Measurements from ENCODE around the gene TMEM243. TPM values are rescaled to one million over a fixed set of nuclear protein-coding genes. Genes with fewer than 3 reads are reported as not detected.

Gene TMEM243
- total RNA-seq, 1 experiment from 2014 or later, result 23.5 TPM

- Mint-ChIP-seq H3K4me1 (no peaks in the 10 kb centered on the region), H3K27ac (no peak overlapping the region; a peak in 1 of 7 replicates), H3K4me3 (no peak overlapping the region), H3K27me3 (ENCODE audit: low read depth) (no peaks in the 10 kb centered on the region), H3K9me3 (no peaks in the 10 kb centered on the region), H3K36me3 (ENCODE audit: insufficient read depth in 1 of 3, low read depth in 3 of 3) (peaks cover 34 to 86% (median 76%) of the 10 kb centered on the region in 3 experiments)
- TF ChIP-seq, protein P1, sequence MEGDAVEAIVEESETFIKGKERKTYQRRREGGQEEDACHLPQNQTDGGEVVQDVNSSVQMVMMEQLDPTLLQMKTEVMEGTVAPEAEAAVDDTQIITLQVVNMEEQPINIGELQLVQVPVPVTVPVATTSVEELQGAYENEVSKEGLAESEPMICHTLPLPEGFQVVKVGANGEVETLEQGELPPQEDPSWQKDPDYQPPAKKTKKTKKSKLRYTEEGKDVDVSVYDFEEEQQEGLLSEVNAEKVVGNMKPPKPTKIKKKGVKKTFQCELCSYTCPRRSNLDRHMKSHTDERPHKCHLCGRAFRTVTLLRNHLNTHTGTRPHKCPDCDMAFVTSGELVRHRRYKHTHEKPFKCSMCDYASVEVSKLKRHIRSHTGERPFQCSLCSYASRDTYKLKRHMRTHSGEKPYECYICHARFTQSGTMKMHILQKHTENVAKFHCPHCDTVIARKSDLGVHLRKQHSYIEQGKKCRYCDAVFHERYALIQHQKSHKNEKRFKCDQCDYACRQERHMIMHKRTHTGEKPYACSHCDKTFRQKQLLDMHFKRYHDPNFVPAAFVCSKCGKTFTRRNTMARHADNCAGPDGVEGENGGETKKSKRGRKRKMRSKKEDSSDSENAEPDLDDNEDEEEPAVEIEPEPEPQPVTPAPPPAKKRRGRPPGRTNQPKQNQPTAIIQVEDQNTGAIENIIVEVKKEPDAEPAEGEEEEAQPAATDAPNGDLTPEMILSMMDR (conservative IDR thresholded peaks at IDR 0.05), result no peak
- no CpG with 5 or more reads among the region's 1 CpG for whole genome bisulfite sequencing (ENCODE audit: extremely low coverage, insufficient read length, low lambda C conversion rate)
- Histone ChIP-seq H3K56ac (ENCODE audit: insufficient read length, low read depth, low read length) (no peak overlapping the region), H3K23me2 (ENCODE audit: insufficient read length, low read depth, low read length, poor library complexity, severe bottlenecking) (no peaks in the 10 kb centered on the region), H3K9me3 (ENCODE audit: control insufficient read depth, low read depth, low read length) (no peaks in the 10 kb centered on the region), H3K27ac (ENCODE audit: insufficient read length, low read depth, low read length) (no peak overlapping the region), H2BK12ac (ENCODE audit: insufficient read length, low read depth, low read length) (no peak overlapping the region), H3K79me2 (ENCODE audit: insufficient read depth, low read length) (no peaks in the 10 kb centered on the region), H4K8ac (replicated peaks; ENCODE audit: insufficient read length, low read depth, low read length) (no peak overlapping the region), H2AK5ac (ENCODE audit: insufficient read length, low read length) (no peak overlapping the region), H4K20me1 (ENCODE audit: control insufficient read depth, insufficient read depth, insufficient read length) (no peaks in the 10 kb centered on the region), H3T11ph (ENCODE audit: low read length) (no peak overlapping the region), H3K18ac (ENCODE audit: insufficient read length, low read depth, low read length) (no peak overlapping the region), H3K9ac (ENCODE audit: extremely low read depth, insufficient read length, low read length) (no peak overlapping the region), H3K23ac (ENCODE audit: insufficient read length, low read depth, low read length) (no peak overlapping the region), H3K79me1 (ENCODE audit: insufficient read depth, low read depth, low read length, poor library complexity, severe bottlenecking) (peaks cover 2% of the 10 kb centered on the region), H4K91ac (ENCODE audit: insufficient read length, low read depth, low read length) (no peak overlapping the region), H2BK5ac (ENCODE audit: insufficient read length, low read length) (no peak overlapping the region), H3K27me3 (ENCODE audit: insufficient read depth, low read length) (no peaks in the 10 kb centered on the region), H3K14ac (ENCODE audit: insufficient read depth, low read length) (no peak overlapping the region), H2AFZ (ENCODE audit: low read length) (no peak overlapping the region), H2BK20ac (ENCODE audit: low read depth, low read length, poor library complexity, severe bottlenecking) (no peak overlapping the region), H3K4ac (ENCODE audit: low read depth, low read length) (no peak overlapping the region), H2BK15ac (ENCODE audit: low read depth, low read length) (no peak overlapping the region), H3K4me1 (ENCODE audit: insufficient read depth, low read length) (no peaks in the 10 kb centered on the region), H3K4me2 (ENCODE audit: insufficient read depth, insufficient read length, low read length) (no peak overlapping the region), H2BK120ac (ENCODE audit: low read depth, low read length, poor library complexity, severe bottlenecking) (no peak overlapping the region), H4K5ac (ENCODE audit: insufficient read length, low read depth, low read length) (no peak overlapping the region)
- no peak for DNase-seq
Measured at GRCh38 chr7:87173471-87173870, 46.1 kb downstream of the TMEM243 start.
